Measurements from ENCODE around the gene DZIP3. TPM values are rescaled to one million over a fixed set of nuclear protein-coding genes. Genes with fewer than 3 reads are reported as not detected.
"Not testable (repeated sequence)": the region's sequence is repeated elsewhere in the genome, so short reads cannot be mapped to it uniquely, and the experiment has no call there.

DZIP3 gene
- total and polyA plus RNA-seq, 9 donors = 5.0 to 20.5 (median 13.0) TPM

- Histone ChIP-seq H3K4me1 (ENCODE audit: insufficient read depth) (no peaks in the 10 kb centered on the region), H3K36me3 (no peaks in the 10 kb centered on the region), H3K27ac (no peak overlapping the region), H3K27me3 (no peaks in the 10 kb centered on the region), H3K9me3 (no peaks in the 10 kb centered on the region), H3K4me3 (no peak overlapping the region)
- intact Hi-C loops (cut with DNase I) = no loop called here
- 96 to 98% (median 96%) methylated on average over 1 of the region's 1 CpG for WGBS, 3 donors
- DNase-seq = no peak
- TF ChIP-seq POLR2A (IDR thresholded peaks at IDR 0.05) = no peak
- TF ChIP-seq EP300 (IDR thresholded peaks at IDR 0.05) = no peak
Measured at GRCh38 chr3:108610651-108611050, 21.1 kb downstream of the DZIP3 start.

- H3K4me1 ChIP-seq (ENCODE audit: insufficient read depth); H3K36me3 ChIP-seq; intact Hi-C loops (cut with DNase I); DNase-seq; H3K4me3 ChIP-seq; H3K27ac ChIP-seq; H3K27me3 ChIP-seq; H3K9me3 ChIP-seq: not testable (repeated sequence)
- 97 to 99% (median 98%) methylated on average over 8 of the region's 8 CpGs for WGBS, 3 donors
Measured at GRCh38 chr3:108616090-108616489, 26.6 kb downstream of the DZIP3 start.

- no peak overlapping the region for H3K4me3 ChIP-seq
- no peak overlapping the region for H3K27ac ChIP-seq
- no peaks in the 10 kb centered on the region for H3K9me3 ChIP-seq
- no peaks in the 10 kb centered on the region for H3K4me1 ChIP-seq (ENCODE audit: insufficient read depth)
- intact Hi-C loops (cut with DNase I) = no loop called here
- 87 to 96% (median 91%) methylated on average over 1 of the region's 1 CpG for WGBS, 3 donors
- TF ChIP-seq CTCF (IDR thresholded peaks at IDR 0.05) (no peak), POLR2A (IDR thresholded peaks at IDR 0.05) (no peak), EP300 (IDR thresholded peaks at IDR 0.05) (no peak)
- H3K27me3 ChIP-seq = no peaks in the 10 kb centered on the region
- no peak for DNase-seq
- no peaks in the 10 kb centered on the region for H3K36me3 ChIP-seq
Measured at GRCh38 chr3:108620250-108620649, 30.7 kb downstream of the DZIP3 start.

GRCh38 chr3:108623504-108623903 is 34.0 kb downstream of the DZIP3 start:
- intact Hi-C loops (cut with DNase I) = no loop called here
- no peak for TF ChIP-seq CTCF (IDR thresholded peaks at IDR 0.05)
- TF ChIP-seq EP300 (IDR thresholded peaks at IDR 0.05) = no peak
- TF ChIP-seq POLR2A (IDR thresholded peaks at IDR 0.05) = no peak
- DNase-seq = no peak
- Histone ChIP-seq H3K27ac (no peak overlapping the region), H3K4me3 (no peak overlapping the region), H3K9me3 (no peaks in the 10 kb centered on the region), H3K4me1 (ENCODE audit: insufficient read depth) (no peaks in the 10 kb centered on the region), H3K27me3 (no peaks in the 10 kb centered on the region), H3K36me3 (no peaks in the 10 kb centered on the region)
- 63 to 75% (median 67%) methylated on average over 3 of the region's 3 CpGs for WGBS, 3 donors

- intact Hi-C loops (cut with DNase I) = no loop called here
Measured at GRCh38 chr3:108629974-108630373, 40.5 kb downstream of the DZIP3 start.

More at GRCh38 chr3:108629974-108630373, 40.5 kb downstream of the DZIP3 start:
- Histone ChIP-seq H3K4me1 (ENCODE audit: insufficient read depth) (no peaks in the 10 kb centered on the region), H3K36me3 (no peaks in the 10 kb centered on the region), H3K4me3 (no peak overlapping the region), H3K9me3 (no peaks in the 10 kb centered on the region), H3K27ac (no peak overlapping the region), H3K27me3 (no peaks in the 10 kb centered on the region)
- DNase-seq = no peak
- no peak for TF ChIP-seq EP300 (IDR thresholded peaks at IDR 0.05)
- no peak for TF ChIP-seq POLR2A (IDR thresholded peaks at IDR 0.05)
- no peak for TF ChIP-seq CTCF (IDR thresholded peaks at IDR 0.05)
- WGBS, 3 donors = 91 to 98% (median 95%) methylated on average over 1 of the region's 1 CpG
